GM19025 (cell line): ENCODE measurements around the gene PHLDA1.
"Not testable (repeated sequence)": the region's sequence is repeated elsewhere in the genome, so short reads cannot be mapped to it uniquely, and the experiment has no call there.

ENCODE experiments used
- ATAC-seq: cut with Tn5 transposase; IDR thresholded peaks from one replicate; pipeline ENCODE4 v1.9.1; 2021; ENCODE audit warnings: mild to moderate bottlenecking, low read depth, moderate library complexity; ENCODE audit not compliant: unreplicated experiment

PHLDA1 gene

DNA sequence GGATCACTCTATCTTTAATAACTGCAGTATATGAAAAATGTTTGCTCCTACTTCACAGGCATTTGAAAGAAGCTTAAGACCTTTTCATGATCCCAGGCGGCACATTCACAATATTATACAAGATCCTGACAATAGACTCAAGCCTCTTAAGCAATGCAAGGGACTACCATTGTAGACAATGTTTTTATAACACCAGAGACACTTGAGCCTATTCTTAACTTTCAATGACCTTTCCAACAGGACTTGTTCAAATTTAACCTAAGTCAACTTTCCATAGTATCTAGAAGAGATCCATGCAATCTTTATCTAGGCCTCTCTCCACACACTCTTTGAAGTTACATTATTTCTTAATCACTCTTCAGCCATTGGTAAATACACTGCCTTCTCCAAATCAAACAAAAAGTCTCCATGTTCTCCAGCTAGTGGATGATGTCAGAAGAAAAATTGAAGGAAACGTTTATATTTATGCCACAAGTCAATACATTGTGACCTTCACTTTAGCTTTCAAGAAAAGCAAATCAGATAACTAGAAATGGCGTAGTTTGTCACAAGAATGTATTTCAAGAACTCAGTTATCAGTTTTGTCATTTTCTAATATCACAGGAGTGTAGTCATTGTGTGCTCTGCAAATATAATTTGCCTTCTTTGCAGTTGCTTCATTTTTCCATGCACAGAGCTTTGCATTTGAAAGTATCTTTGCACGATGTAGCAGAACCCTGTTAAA lies 41.2 kb downstream of the PHLDA1 start:
- ATAC-seq, result no peak

DNA sequence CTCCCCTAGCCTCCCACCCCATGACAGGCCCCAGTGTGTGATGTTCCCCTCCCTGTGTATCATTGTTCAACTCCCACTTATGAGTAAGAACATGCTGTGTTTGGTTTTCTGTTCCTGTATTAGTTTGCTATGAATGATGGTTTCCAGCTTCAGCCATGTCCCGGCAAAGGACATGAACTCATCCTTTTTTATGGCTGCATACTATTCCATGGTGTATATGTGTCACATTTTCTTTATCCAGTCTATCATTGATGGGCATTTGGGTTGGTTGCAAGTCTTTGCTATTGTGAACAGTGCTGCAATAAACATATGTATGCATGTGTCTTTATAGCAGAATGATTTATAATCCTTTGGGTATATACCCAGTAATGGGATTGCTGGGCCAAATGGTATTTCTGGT lies 43.9 kb downstream of the PHLDA1 start:
- ATAC-seq, result not testable (repeated sequence)

DNA sequence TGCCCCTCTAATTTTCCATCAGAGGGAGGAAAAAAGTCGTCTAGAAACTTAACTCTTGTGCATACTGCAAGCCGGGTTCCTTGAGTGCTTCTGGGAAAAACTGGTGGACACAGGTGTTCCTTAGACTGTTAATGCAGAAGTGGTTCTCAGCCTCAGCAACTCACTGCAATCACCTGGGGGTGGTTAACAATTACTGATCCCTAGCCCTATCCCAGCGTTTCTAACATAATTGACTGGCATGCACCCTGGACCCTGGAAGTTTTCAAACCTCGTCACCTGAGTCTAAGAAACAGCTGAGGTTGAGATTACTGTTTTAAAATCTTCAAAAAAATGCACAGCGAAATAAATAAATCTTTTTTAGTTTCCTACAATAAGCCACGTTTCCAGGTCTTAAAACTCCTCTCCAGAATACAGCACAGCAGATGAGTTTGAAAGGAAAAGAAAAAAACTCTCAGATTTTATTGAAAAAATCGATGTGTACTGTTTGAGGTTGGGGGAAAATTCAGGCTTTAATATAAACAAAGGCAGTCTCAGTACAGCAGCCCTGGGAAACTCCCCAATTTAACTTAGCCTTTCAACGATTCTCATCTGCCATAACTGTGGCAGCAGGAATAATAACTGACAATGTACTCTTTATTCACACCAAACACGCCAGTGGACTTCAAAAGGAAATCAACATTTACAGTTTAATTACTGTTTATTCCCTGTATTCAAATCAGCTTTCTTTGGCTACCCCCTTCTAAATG lies 45.4 kb downstream of the PHLDA1 start:
- no peak for ATAC-seq

DNA sequence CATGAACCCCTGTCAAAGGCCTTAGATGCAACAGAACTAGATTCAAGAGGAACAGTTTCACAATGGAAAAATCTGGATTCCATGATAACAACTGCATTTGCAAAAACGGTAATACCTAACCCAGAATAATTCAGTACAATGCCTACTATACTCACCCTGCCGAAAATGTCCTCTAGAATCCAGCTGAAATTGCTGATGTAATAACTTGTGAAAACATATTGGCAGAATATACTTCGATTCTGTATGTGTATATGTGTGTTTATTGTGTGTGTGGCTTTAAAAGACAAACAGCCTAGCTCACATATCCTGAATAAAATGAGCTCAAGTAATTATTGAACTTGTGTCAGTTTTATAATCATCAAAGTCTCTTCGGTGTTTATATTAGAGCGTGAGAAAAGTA lies 46.0 kb downstream of the PHLDA1 start:
- ATAC-seq, result no peak

DNA sequence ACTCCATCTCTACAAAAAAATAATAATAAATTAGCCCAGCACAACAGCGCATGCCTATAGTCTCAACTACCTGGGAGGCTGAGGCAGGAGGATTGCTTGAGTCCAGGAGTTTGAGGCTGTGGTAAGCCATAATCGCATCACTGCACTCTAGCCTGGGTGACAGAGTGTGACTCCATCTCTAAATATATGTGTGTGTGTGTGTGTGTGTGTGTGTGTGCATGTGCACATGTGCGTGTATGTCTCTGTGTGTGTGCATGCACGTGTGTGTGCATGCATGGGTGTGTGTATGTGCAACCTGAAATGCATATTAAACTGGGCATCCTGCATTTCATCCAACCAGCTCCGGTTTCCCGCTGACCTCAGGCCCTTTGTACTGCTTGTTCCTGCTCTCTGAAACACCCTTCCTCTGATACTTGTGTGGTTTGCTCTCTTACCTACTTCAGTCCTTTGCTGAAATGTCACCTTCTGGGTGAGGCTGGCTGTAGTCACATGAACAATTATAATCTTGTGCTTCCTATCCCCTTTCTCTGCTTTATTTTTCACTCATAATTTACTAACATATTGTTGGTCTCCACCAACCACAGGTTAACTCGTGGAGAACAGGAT lies 46.9 kb downstream of the PHLDA1 start:
- no peak for ATAC-seq

DNA sequence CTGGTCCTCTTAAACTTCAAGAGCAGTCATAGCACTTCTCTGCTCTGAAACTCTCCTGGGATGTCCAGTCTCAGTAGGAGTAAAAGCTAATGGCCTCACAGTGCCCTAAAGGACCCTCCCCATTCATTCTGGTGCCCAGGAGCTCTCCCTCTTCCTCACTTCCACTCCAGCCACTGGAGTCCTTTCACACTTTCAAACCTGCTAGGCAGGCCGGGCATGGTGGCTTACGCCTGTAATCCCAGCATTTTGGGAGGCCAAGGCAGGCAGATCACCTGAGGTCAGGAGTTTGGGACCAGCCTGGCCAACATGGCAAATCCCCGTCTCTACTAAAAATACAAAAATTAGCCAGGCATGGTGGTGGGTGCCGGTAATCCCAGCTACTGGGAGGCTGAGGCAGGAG lies 47.7 kb downstream of the PHLDA1 start:
- not testable (repeated sequence) for ATAC-seq

DNA sequence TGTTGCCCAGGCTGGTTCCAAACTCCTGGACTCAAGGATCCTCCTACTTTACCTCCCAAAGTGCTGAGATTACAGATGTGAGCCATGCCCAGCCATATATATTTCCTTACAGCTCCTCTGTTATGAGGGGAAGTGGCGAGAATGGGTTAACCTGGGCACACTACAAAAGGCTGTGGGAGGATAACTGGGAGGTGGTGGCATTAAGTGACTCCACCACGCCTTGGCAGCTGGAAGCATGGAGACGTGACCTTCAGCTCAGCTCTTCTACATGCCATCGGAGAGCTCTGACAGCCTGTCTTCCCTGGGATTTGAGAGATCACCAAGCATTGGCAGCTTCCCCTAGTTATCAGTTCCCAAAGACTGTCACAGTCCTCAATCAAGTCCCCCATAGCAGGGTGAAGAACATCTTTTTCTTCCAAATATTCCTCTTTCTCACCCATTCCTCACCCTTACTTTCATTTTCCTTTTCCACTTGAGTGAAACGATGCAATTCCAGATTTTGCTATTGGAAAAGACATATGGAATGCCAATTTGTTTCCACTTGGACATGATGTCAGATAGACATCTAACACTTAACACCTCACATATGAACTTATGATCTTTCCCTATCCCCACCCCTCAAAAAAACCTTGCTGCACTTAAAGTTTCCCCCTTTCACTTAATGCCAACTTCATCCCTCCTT lies 48.5 kb downstream of the PHLDA1 start:
- ATAC-seq, result no peak

DNA sequence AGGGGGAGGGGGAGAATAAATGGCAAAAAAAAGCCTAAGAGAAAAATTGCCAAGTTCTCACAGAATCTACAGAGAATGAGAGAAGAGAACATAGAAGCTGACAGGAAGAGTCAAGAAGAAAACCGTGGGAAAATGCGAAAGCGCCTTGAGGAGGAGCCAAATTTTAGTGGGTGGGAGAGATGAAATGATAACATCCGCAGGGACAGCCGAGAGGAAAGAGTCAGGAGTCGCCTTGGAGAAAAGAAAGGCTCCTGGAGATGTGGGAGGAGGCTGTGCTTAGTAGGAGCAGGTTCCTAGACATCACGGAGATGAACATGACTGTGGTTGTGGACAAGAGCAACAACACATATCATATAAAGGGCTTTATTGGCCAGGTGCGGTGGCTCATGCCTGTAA lies 49.4 kb downstream of the PHLDA1 start:
- ATAC-seq, result no peak

DNA sequence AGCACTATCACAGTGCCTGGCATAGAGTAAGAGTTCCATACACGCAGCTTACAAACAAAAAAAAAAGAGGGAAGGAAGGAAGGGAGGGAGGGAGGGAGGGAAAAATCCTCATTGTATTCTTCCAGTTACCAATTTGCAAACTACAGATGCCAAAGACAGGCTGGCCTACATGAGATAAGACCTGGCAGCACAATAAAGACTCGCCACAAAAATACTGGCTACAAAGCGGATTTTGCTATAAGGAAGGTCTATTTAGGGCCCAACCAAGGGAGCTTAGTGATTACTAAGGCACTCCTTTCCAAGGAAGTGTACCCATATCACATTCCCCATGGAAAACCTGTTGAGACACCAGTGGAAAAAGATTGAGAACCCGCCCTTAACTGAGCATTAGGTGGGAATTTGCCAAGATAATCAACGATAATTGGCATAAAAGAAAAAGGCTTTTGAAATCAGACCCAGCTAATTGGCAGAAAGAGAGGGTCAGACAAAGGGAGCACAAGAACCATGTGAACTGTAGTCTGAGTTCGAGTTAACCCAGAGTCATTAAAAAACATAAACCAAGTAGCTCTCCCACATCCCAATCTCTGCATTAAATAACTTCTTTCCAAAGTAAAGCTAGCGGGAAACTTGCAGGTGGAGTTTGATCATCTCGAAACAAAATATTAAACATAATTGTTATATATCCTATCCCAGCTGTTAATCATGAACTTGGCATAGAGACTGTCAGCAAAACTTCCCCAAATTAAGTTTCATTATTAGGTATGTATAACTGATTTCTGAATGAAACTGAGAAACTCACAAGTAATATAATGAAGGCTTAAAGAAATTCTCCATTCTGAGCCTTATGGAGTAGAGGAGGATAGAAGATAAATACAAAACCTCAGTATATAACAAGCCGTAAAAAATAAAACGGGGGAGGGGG lies 50.1 kb downstream of the PHLDA1 start:
- ATAC-seq, result peak; percentile 32

DNA sequence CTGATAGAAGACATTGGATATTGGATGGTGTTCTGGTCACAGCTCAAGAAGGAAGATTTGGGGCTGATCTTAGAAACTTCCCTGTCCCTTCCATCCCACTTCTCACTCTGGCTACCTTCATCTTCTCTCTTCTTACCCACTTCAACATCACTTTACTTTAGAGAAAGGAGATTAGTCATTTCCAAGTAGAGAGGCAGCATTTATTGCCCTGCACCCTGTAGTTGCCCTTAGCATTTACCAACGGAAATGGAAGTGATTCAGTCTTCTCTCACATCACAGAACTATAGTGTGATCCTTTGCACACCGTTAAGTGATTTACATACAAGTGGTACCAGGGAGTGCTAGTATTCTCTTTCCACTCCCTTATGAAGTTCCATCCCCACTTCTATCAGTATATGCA lies 52.4 kb downstream of the PHLDA1 start:
- ATAC-seq, result peak; percentile 26

DNA sequence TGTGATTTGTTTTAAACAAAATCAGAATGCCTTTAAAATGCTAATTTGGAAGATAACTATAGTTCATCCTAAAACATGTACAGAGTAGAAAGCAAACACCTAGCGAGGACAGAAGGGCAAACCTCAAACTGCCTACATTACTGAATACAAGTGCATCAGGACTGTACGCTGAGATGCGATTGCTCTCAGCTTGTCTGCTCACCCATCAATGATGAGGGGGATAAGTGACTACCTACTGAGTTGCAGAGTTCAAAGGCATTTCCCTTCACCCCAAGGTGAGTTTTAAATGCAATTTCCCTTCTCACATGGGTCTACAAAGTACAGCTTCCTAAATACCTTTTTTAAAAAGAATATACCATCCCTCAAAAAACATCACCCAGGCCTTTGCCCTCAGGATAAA lies 52.9 kb downstream of the PHLDA1 start:
- ATAC-seq, result no peak

DNA sequence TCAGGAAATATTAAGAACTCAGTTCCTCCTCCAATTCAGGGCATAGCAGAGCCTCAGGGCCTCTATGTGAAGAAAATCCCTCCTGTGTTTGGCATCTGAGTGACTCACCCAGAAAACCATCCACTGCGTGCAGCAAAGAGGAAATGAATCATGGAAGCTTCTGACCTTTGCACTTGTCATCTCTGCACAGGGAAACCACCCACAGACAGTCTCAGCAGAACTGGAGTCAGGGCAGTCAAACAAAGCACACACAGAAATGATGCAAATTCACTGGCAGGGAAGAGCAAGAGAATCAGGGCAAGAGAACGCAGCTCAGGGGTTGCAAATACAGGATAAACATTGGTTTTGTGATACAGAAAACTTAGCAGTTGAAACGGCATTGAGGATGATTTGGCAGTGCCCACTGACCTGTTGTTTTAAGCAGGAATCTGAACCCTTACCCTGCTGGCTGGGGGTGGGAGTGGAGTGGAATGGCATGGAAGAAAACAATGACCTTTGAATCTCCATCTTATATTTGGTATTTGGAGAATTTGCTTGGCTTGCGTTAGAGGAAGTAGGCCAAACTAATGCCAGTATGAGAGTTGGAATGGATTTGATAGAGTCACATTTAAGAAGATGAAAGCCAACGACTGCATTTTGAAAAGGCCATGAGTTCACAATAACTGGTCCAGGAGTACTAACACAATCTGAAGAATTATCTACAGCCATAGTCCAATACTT lies 53.5 kb downstream of the PHLDA1 start:
- peak; percentile 93 for ATAC-seq

DNA sequence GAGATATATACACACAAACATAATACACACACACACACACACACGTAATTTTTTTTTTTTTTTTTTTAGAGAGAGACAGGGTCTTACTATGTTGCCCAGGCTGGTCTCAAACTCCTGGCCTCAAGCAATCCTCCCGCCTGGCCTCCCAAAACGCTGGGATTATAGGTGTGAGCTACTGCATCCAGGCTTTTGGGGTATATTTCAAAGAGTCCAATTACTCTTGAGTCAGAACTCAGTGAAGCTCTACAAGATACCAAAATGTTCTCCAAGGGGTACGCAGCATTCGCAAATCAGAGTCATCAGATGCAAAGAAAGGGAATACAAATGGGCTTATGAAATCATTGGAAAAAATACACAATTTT lies 54.0 kb downstream of the PHLDA1 start:
- ATAC-seq, result peak; percentile 4

DNA sequence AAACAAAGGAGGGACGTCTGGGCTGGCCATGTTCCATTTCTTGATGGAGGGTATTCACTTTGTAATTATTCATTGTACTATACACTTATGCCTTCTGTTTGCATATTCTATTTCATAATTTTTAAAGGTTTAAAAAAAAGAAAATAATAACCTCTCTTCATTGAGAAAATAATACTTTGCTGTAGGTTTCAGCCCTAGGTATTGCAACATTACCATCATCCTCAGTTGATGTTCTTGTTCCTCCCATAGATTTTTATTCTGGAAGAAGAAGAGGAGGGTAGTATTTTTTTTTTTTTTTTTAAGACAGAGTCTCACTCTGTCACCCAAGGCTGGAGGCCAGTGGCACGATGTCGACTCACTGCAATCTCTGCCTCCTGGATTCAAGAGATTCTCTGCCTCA lies 54.7 kb downstream of the PHLDA1 start:
- ATAC-seq, result no peak

DNA sequence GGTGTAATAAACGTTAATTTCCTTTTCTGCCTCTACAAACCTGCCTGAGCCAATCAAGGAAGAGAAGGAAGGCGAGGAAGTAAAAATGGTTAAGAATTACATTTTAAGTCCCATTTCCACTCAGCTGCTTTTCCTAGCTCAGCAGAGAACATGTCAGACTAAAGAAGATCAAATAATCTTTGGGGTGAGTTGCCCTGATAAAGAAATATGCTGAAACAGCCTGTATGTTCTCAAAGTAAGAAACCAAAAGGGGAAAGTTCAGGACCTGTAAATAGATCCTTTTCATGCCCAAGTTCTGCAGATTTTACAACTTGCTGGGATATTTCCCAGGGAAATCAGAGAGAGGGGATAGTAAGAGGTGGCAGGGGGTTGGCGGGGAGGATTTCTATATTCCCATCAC lies 55.5 kb downstream of the PHLDA1 start:
- ATAC-seq, result no peak

DNA sequence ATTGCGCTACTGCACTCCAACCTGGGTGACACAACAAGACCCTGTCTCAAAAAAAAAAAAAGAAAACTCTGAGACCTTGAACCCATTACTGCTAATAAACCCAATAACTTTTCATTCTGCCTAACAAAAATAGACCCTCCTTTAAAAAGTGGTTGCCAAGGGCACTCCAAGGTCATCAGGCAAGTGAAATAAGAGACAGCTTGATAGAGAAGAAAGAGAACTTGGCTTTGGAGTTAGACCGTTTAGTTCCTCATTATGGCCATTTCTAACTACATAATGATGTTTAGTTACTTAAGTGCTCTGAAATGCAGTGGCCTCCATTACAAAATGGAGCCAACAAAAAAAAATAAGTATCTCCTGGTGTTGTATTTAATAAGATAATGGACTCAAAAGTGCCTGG lies 55.9 kb downstream of the PHLDA1 start:
- ATAC-seq, result no peak
